GM12801 (cell line): ENCODE measurements around the gene SELENOO.

Source experiments
- TF ChIP-seq, protein P1 (sequence below): IDR thresholded peaks from one replicate; pipeline ENCODE4 v1.5.1; 2011; ENCODE audit warnings: control low read depth; ENCODE audit not compliant: insufficient read length; ENCODE audit errors: extremely low read depth

Gene SELENOO

DNA sequence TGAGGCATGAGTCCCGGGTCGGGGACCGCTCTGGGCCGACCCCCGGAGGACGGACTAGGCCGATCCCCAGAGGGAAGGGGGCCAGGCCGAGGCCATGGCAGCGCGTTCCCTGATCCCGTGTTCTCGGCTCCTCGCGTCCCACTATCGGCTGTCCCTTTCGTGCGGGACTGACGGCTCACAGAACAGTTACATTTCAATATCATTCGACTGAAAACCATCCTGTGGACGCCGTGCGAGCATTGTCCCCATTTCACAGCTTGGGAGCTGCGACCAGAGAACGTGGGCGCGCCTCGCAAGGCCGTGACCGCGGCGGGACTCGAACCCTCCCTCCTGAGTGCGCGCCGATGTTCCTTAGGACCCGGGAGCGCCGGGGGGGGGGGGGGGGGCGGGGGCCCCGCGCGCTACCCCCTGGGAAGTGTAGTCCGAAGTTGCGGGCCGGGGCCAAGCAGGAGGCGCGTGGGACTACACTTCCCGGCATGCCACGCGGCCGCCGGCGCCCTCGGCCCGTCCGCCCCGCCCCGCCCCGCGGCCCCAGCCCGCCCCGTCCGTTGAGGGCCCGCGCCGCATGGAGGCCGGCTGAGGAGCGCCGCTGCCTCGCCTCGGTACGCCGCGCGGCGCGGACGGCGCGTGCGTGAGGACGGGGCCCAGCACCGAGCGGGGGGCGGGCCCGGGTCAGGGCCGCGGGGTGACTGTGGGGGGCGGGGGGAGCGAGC is 15.3 kb upstream of the SELENOO start, which contains the start of gene TRABD:
TSS of gene TRABD (plus strand) at position 539 of the 713 bp plus-strand sequence. CDS start 7,148 bp downstream, outside the sequence.
- TF ChIP-seq, protein P1, sequence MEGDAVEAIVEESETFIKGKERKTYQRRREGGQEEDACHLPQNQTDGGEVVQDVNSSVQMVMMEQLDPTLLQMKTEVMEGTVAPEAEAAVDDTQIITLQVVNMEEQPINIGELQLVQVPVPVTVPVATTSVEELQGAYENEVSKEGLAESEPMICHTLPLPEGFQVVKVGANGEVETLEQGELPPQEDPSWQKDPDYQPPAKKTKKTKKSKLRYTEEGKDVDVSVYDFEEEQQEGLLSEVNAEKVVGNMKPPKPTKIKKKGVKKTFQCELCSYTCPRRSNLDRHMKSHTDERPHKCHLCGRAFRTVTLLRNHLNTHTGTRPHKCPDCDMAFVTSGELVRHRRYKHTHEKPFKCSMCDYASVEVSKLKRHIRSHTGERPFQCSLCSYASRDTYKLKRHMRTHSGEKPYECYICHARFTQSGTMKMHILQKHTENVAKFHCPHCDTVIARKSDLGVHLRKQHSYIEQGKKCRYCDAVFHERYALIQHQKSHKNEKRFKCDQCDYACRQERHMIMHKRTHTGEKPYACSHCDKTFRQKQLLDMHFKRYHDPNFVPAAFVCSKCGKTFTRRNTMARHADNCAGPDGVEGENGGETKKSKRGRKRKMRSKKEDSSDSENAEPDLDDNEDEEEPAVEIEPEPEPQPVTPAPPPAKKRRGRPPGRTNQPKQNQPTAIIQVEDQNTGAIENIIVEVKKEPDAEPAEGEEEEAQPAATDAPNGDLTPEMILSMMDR, result no peak

DNA sequence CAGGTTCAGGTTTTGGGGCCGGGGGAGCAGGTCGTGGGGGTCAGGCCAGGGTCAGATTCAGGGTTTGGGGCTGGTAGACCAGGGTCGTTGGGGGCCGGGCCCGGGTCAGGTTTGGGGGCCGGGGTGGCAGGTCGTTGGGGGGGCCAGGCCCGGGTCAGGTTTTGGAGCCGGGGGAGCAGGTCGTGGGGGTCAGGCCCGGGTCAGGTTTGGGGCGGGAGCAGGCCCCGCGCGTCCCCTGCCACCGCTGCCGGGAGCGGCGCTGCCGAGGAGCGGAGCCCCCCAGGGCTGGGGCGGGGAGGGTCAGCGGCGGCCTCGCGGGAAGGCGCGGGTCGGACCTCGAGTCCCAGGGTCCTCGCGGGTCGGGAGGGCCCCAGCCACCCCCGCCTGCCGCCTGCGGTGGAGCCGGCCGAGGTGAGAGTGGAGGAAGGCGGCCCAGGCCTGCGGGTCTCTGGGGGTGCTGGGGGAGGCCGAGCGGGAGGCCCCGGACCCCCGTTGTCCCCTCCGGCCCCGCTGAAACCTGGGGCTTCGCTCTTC is 14.6 kb upstream of the SELENOO start:
- TF ChIP-seq, protein P1, result no peak

DNA sequence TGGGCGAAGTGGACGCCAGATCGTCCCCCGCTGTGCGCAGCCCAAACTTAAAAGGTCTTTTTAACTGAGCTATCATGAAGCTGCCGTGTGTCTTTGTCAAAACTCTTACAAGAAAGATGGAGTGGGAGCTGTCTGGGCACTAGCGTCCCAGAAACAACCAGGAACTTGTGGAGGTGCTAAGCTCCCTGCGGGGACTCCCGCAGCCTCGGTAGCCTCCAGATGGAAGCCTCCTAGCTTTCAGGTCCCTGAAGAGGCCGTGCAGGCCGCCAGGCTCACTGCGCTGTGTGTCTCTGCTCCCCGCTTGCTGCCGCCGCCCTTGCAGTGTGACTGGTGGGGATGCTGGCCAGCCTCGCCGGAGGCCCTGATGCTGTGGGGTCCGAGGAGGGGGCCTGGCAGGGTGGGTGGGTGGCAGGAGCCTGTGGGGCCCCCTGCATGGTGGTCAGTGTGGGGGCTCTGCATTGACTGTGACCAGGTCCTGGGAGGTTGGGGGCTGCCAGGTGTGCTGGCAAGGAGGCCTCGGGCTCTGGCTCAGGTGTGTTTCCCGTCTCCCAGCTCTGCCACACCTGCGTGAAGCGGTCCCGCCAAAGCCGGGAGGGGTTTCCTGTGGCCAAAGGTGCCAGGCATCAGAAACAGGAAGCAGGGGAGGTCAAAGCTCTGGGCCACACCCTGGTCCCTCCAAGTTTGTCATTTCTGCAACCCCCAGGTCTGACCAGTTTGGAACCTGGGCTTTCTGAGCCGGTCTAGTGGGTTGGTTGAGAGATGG is 13.9 kb upstream of the SELENOO start:
- TF ChIP-seq, protein P1, result no peak

DNA sequence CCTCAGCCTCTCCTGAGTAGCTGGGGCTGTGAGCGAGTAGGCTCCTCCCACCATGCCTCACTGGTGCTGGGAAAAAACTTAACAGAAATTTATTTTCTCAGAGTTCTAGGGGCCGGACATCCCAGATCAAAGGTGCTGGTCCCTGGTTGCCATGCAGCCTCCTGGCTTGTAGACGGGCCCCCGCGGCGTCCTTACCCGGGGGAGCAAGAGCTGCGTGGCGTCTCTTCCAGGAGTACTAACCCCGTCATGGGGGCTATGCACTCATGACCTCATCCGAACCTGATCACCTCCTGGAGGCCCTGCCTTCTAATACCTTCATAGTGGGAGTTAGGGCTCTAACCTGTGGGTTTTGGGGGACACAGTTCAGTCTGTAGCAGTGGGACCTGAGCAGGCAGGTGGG is 12.5 kb upstream of the SELENOO start:
- TF ChIP-seq, protein P1, result no peak

DNA sequence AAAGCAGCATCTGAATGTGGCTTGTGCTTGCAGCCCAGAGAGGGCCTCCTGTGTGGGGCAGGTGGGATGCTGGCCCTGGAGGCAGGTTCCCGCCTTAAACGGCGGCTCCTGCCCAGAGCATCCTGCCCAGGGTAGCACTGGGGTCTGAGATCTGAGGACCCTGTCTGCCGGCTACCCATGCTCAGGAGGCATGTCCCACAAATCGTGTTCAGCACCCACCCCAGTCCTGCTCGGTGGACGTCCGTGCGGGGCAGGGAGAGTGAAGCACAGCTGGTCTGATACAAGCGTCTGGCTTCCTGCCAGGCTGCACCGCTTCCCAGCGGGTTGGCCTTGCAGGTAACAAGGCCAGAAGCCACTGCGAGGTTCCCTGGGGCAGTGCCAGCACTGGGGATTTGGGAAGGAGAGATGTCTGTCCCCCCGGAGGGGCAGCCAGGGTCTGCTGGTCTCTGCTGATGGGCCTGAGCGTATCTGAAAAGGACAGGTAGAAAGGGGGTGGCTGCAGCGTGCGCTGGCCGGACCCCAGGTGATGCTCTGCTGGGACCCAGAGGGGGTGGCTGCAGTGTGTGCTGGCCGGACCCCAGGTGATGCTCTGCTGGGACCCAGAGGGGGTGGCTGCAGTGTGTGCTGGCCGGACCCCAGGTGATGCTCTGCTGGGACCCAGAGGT is 11.5 kb upstream of the SELENOO start:
- TF ChIP-seq, protein P1, result no peak

DNA sequence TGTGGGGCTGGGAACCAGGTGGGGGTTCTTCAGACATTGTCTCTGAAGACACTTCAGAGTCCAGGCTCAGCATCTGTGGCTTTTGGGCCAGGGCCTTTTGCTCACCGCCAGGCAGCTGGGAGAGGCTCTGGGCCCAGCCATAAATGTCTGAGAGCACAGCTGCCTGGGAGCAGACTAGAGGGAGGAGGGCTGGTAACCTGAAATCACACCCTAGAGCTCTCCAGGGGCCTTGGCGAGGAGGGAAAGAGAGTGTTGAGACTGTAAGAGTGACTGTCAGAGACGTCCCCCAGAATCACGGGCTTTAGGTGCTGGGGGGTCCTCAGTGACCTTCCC is 11.0 kb upstream of the SELENOO start:
- TF ChIP-seq, protein P1, result no peak

DNA sequence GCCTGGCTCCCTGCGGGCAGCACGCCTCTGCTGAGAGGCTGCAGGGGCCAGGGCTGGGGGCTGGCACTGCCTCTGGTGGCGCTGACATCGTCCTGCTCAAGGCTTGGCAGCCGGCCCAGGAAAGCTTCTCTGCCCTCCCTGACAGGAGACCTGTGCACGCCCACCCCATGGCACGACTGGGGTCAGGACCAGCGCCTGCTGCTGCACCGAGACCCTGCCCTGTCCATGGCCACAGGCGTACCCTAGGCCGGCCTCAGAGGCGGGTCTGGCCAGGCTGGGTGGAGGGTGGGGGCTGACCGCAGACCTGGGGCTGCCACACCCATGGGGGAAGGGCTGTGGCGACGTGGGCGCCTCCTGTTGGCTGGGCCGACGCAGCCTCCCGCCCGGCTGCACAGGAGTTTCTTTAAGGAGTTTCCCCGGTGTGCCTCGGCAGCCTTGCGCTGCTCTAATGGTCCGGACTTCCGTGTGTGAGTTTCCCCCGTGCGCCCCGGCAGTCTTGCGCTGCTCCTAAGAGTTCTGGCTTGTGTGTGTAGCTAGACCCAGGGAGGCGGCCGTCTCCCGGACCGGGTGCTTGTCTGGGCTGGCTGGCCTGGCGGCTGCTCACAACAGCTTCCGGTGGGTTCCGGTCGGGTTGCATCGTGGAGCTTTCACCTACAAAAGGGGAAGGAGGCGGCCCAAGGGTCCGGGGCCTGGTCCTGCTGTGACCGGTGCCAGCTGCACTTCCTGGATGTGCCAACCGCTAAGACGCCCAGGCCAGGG is 10.4 kb upstream of the SELENOO start:
- TF ChIP-seq, protein P1, result no peak
